HUDEP-2 (cell line): ENCODE data around the gene MKRN2.
A peak's percentile ranks its signal among the peaks of the same experiment; 100 is the strongest.
"Not testable (repeated sequence)": the region's sequence is repeated elsewhere in the genome, so short reads cannot be mapped to it uniquely, and the experiment has no call there.

Experiments used
- DNase-seq, 76 experiments: peaks; one replicate each; lab custom pipeline; 2025; ENCODE audit not compliant: unreplicated experiment in 76 of 76; lab: John Stamatoyannopoulos, UW

MKRN2 gene

GRCh38 chr3:12556690-12557472 is at the start of gene MKRN2:
TSS of gene MKRN2 (plus strand) at chr3:12557087. CDS start at chr3:12557151, 64 bp downstream.
- peak in 75 of 76 experiments; percentile 29 to 90 (median 76) for DNase-seq

GRCh38 chr3:12507591-12508281 is 49.2 kb upstream of the MKRN2 start:
- DNase-seq, result no peak

- DNase-seq, result no peak
Observed at GRCh38 chr3:12508291-12508700, 48.6 kb upstream of the MKRN2 start.

GRCh38 chr3:12509466-12509865 is 47.4 kb upstream of the MKRN2 start:
- no peak for DNase-seq

GRCh38 chr3:12512534-12513118 is 44.3 kb upstream of the MKRN2 start:
- no peak for DNase-seq

GRCh38 chr3:12513694-12514446 is 43.0 kb upstream of the MKRN2 start:
- DNase-seq, result no peak

GRCh38 chr3:12515631-12516030 is 41.3 kb upstream of the MKRN2 start:
- DNase-seq, result no peak

GRCh38 chr3:12516873-12517272 is 40.0 kb upstream of the MKRN2 start:
- no peak for DNase-seq

- DNase-seq, result no peak
Observed at GRCh38 chr3:12518261-12519028, 38.4 kb upstream of the MKRN2 start.

- no peak for DNase-seq
Observed at GRCh38 chr3:12521010-12521409, 35.9 kb upstream of the MKRN2 start.

GRCh38 chr3:12522721-12523120 is 34.2 kb upstream of the MKRN2 start:
- no peak for DNase-seq

- DNase-seq, result no peak
Observed at GRCh38 chr3:12527757-12528143, 29.1 kb upstream of the MKRN2 start.

- DNase-seq, result no peak
Observed at GRCh38 chr3:12532182-12532581, 24.7 kb upstream of the MKRN2 start.

- DNase-seq, result no peak
Observed at GRCh38 chr3:12536423-12536822, 20.5 kb upstream of the MKRN2 start.

- no peak for DNase-seq
Observed at GRCh38 chr3:12541625-12542024, 15.3 kb upstream of the MKRN2 start.

GRCh38 chr3:12543497-12543896 is 13.4 kb upstream of the MKRN2 start:
- not testable (repeated sequence) for DNase-seq

- no peak for DNase-seq
Observed at GRCh38 chr3:12544652-12545472, 12.0 kb upstream of the MKRN2 start.

GRCh38 chr3:12545473-12545791 is 11.5 kb upstream of the MKRN2 start, which contains the start of gene MKRN2OS:
TSS of gene MKRN2OS (minus strand) at chr3:12545499. CDS start at chr3:12545464, 35 bp downstream.
- no peak for DNase-seq

GRCh38 chr3:12549971-12550760 is 6.7 kb upstream of the MKRN2 start:
- DNase-seq, result no peak
